Inflammatory macrophage treated with lipopolysaccharide for 1 hour (primary cell): Measurements from ENCODE around the gene HID1.
"Not testable (repeated sequence)": the region's sequence is repeated elsewhere in the genome, so short reads cannot be mapped to it uniquely, and the experiment has no call there.

Experiments
- DNase-seq, 2 donors: peaks; one replicate each; pipeline ENCODE4 v3.0.0-alpha.2; 2020 to 2022

The HID1 gene

GRCh38 chr17:74972107-74972972, at the start of gene HID1:
Gene HID1 (minus strand): TSS chr17:74972759. CDS start chr17:74972656, 103 bp downstream.
- DNase-seq, result peak in 1 of 2 donors; percentile 15

GRCh38 chr17:75020331-75021110, 48.0 kb upstream of the HID1 start:
- no peak for DNase-seq

- no peak for DNase-seq
Measured at GRCh38 chr17:75019710-75020109, 47.2 kb upstream of the HID1 start.

- no peak for DNase-seq
Measured at GRCh38 chr17:75019146-75019545, 46.6 kb upstream of the HID1 start.

GRCh38 chr17:75013092-75013559, 40.6 kb upstream of the HID1 start:
- peak in 1 of 2 donors; percentile 9 for DNase-seq

- peak; percentile 73 to 85 for DNase-seq
Measured at GRCh38 chr17:75012346-75013091, 40.0 kb upstream of the HID1 start, which contains the start of gene MRPL58. Gene MRPL58 (plus strand): TSS chr17:75012670. CDS start chr17:75012687, 17 bp downstream.

- no peak for DNase-seq
Measured at GRCh38 chr17:75012096-75012345, 39.5 kb upstream of the HID1 start.

GRCh38 chr17:75011401-75012095, 39.0 kb upstream of the HID1 start:
- DNase-seq, result no peak

- no peak for DNase-seq
Measured at GRCh38 chr17:75010683-75011400, 38.3 kb upstream of the HID1 start.

GRCh38 chr17:75009139-75009724, 36.7 kb upstream of the HID1 start:
- DNase-seq, result no peak

GRCh38 chr17:75008373-75008772, 35.8 kb upstream of the HID1 start:
- no peak for DNase-seq

GRCh38 chr17:75006653-75007052, 34.1 kb upstream of the HID1 start:
- DNase-seq, result peak; percentile 53 to 56

- DNase-seq, result not testable (repeated sequence)
Measured at GRCh38 chr17:75006084-75006483, 33.5 kb upstream of the HID1 start.

- DNase-seq, result no peak
Measured at GRCh38 chr17:75005291-75005690, 32.7 kb upstream of the HID1 start.

GRCh38 chr17:75004371-75004770, 31.8 kb upstream of the HID1 start:
- DNase-seq, result no peak

- DNase-seq, result no peak
Measured at GRCh38 chr17:75003957-75004355, 31.4 kb upstream of the HID1 start.

- no peak for DNase-seq
Measured at GRCh38 chr17:75003070-75003956, 30.8 kb upstream of the HID1 start.

- DNase-seq, result peak; percentile 67 to 82
Measured at GRCh38 chr17:75001915-75002843, 29.6 kb upstream of the HID1 start.

GRCh38 chr17:74999523-74999922, 27.0 kb upstream of the HID1 start:
- no peak for DNase-seq
